Activated CD8-positive, alpha-beta memory T cell treated with anti-CD3 and anti-CD28 coated beads, Interleukin-2, amount 10 ng/mL, durations not matched to agents 7 days and 5 days (primary cell): ENCODE measurements around the gene PIK3R6. TPM values are rescaled to one million over a fixed set of nuclear protein-coding genes. Genes with fewer than 3 reads are reported as not detected.

Source experiments
- ATAC-seq: fragments of 150-1000 bp; cut with Tn5 transposase; one replicate; pipeline ENCODE4 v1.10.0; 2021; ENCODE audit warnings: moderate library complexity
- CTCF ChIA-PET: fragments of 350-600 bp; sonication (Branson Sonifier 250); formaldehyde crosslinking; loops from one replicate; lab custom pipeline; 2021; ENCODE audit warnings: antibody characterized with exemption; lab: Charles Lee
- DNase-seq: peaks from one replicate; pipeline ENCODE4 v3.0.0-alpha.2; 2020
- H3K27ac Mint-ChIP-seq: one replicate; pipeline ENCODE4 v1.8.0; 2021; ENCODE audit warnings: mild to moderate bottlenecking, mixed read lengths
- H3K27me3 Mint-ChIP-seq: one replicate; pipeline ENCODE4 v1.8.0; 2021; ENCODE audit warnings: mixed read lengths
- H3K36me3 Mint-ChIP-seq: one replicate; pipeline ENCODE4 v1.8.0; 2021; ENCODE audit warnings: mild to moderate bottlenecking, mixed read lengths
- H3K4me1 Mint-ChIP-seq: one replicate; pipeline ENCODE4 v1.8.0; 2021; ENCODE audit warnings: mixed read lengths
- H3K4me3 Mint-ChIP-seq: one replicate; pipeline ENCODE4 v1.8.0; 2021; ENCODE audit warnings: mild to moderate bottlenecking, moderate library complexity, mixed read lengths
- H3K9me3 Mint-ChIP-seq: one replicate; pipeline ENCODE4 v1.8.0; 2022; ENCODE audit warnings: low read depth, mixed read lengths
- total RNA-seq, 2 experiments: library from RNA; stranded (reverse); gene quantifications; one replicate each; pipeline ENCODE4 v1.2.3, GENCODE V29; 2021

Gene PIK3R6
- total RNA-seq = 1 to 10 TPM; 1.3 to 4.9 TPM

- Mint-ChIP-seq H3K36me3 (peaks cover 2% of the 10 kb centered on the region), H3K4me1 (peaks cover 34% of the 10 kb centered on the region), H3K4me3 (peak within 1 kb of the TSS; percentile 74), H3K27me3 (no peaks in the 10 kb centered on the region), H3K27ac (peak within 1 kb of the TSS; percentile 71), H3K9me3 (no peaks in the 10 kb centered on the region)
- CTCF ChIA-PET = interaction anchor here (0.7 to 1.3 kb wide), 4 partner anchors 27 to 130 kb away, joined by 3 to 6 read pairs (median 4); no protein-coding TSS in a partner anchor
- peak; percentile 66 for ATAC-seq
- DNase-seq = no peak
These were observed at the start of gene PIK3R6 for GRCh38 chr17:8867361-8867981. PIK3R6 (minus strand) TSS chr17:8867674; CDS start chr17:8849794, 17,880 bp downstream.

DNA sequence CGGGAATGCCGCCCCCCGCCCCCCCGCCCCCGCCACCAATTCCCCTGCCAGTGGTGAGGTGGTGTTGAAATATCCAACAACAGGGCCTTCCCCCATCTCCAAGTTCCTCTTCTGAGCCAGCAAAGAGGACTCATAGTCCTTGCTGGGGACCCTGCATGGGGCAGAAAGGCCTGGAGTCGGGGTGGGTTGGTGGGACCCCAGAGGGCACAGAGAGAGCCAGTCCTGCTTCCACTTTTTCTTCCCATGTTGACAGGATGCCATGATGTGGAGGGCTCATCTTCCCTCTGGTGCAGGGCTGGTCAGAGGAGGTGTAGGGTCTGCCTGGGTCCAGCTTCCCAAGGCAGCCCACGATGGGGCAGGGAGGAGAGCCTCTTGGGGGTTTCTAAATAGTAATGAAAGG, 49.0 kb upstream of the PIK3R6 start:
- Mint-ChIP-seq H3K36me3 (peaks cover 34% of the 10 kb centered on the region), H3K27me3 (no peaks in the 10 kb centered on the region), H3K9me3 (peaks cover 2% of the 10 kb centered on the region), H3K27ac (no peak overlapping the region), H3K4me3 (no peak overlapping the region), H3K4me1 (peaks cover 15% of the 10 kb centered on the region)
- CTCF ChIA-PET = interaction anchor here (2.3 kb wide), 1 partner anchor 10 kb away, joined by 4 read pairs; no protein-coding TSS in a partner anchor
- no peak for DNase-seq
- no peak for ATAC-seq

DNA sequence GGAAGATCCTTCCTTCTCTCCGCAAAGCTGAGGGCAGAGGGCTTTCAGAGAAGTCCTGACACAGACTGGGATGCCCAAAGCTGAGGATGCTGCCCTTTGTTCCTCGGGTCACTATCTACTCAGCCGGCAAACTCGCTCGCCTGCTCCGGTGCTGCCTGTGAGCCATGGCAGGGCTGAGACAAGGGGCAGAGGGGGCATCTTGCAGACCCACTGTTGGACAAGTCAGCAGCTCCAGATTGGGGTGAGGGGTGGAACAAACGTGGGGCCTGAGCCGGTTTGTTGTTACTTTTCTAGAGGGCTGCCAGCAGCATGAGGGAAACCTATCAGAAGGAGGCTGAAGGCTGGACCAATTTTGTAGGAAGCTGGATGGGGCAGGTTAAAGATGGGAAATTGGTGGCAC, 47.1 kb upstream of the PIK3R6 start:
- peaks cover 29% of the 10 kb centered on the region for H3K36me3 Mint-ChIP-seq
- DNase-seq (no peak), ATAC-seq (no peak)
- CTCF ChIA-PET = no interaction called here
- no peak overlapping the region for H3K4me3 Mint-ChIP-seq
- no peak overlapping the region for H3K27ac Mint-ChIP-seq
- H3K4me1 Mint-ChIP-seq = peaks cover 12% of the 10 kb centered on the region
- H3K27me3 Mint-ChIP-seq = no peaks in the 10 kb centered on the region
- H3K9me3 Mint-ChIP-seq = peaks cover 2% of the 10 kb centered on the region

- Mint-ChIP-seq H3K36me3 (peaks cover 27% of the 10 kb centered on the region), H3K4me1 (peaks cover 12% of the 10 kb centered on the region), H3K27ac (no peak overlapping the region), H3K27me3 (no peaks in the 10 kb centered on the region), H3K4me3 (no peak overlapping the region), H3K9me3 (peaks cover under 1% of the 10 kb centered on the region)
- no peak for DNase-seq
- ATAC-seq = no peak
- CTCF ChIA-PET = no interaction called here
These were observed 46.4 kb upstream of the PIK3R6 start for GRCh38 chr17:8913879-8914278.

GRCh38 chr17:8913091-8913490, 45.6 kb upstream of the PIK3R6 start:
- H3K4me1 Mint-ChIP-seq = peaks cover 10% of the 10 kb centered on the region
- no peaks in the 10 kb centered on the region for H3K9me3 Mint-ChIP-seq
- ATAC-seq (no peak), DNase-seq (no peak)
- H3K36me3 Mint-ChIP-seq = peaks cover 29% of the 10 kb centered on the region
- CTCF ChIA-PET = no interaction called here
- H3K27ac Mint-ChIP-seq = no peak overlapping the region
- H3K4me3 Mint-ChIP-seq = no peak overlapping the region
- no peaks in the 10 kb centered on the region for H3K27me3 Mint-ChIP-seq

DNA sequence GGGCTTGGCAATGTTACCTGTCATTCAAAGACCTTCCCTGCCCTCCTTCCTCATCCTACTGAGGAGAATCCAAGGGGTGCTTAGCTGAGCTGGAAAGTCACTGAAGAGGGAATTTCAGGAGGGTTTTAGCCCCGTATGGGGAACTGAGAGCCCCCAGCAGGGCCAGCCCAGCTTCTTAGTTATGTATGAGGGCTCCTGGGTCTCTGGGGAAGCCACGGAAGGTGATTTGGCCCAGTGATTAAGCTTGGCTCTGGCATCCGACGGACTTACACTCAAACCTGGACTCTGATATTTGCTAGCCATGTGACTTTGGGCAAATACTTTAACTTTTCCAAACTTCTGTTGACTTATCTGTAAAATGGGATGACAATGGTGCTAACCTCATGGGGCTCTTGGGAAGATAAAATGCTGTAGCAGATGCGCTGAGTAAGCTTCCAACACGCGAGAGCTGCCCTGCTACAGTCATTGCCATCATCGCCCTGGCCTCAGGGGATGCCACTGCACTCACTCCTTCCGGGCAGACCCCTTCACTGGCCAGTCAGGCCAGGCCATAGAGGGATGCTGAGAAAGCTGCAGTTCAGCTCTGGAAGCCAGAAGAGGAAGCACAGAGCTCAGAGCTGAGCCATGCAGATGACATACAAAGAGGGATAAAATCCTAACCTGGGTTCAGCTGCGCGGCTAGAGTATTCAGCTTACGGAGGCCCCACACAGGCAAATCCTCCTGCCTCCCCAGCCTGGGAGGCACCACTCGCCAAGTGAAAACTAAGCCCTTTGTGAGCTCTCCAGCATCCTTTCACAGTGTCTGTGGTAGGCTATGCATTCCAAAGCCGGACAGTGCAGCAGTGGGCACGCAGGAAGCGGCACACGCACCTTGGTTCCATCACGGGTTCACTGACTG, 44.9 kb upstream of the PIK3R6 start:
- CTCF ChIA-PET = interaction anchor here (2.6 kb wide), 1 partner anchor 12 kb away, joined by 10 read pairs; no protein-coding TSS in a partner anchor
- Mint-ChIP-seq H3K4me3 (no peak overlapping the region), H3K9me3 (no peaks in the 10 kb centered on the region), H3K27me3 (no peaks in the 10 kb centered on the region), H3K4me1 (peaks cover 10% of the 10 kb centered on the region), H3K27ac (no peak overlapping the region), H3K36me3 (peaks cover 31% of the 10 kb centered on the region)
- no peak for DNase-seq
- ATAC-seq = no peak

DNA sequence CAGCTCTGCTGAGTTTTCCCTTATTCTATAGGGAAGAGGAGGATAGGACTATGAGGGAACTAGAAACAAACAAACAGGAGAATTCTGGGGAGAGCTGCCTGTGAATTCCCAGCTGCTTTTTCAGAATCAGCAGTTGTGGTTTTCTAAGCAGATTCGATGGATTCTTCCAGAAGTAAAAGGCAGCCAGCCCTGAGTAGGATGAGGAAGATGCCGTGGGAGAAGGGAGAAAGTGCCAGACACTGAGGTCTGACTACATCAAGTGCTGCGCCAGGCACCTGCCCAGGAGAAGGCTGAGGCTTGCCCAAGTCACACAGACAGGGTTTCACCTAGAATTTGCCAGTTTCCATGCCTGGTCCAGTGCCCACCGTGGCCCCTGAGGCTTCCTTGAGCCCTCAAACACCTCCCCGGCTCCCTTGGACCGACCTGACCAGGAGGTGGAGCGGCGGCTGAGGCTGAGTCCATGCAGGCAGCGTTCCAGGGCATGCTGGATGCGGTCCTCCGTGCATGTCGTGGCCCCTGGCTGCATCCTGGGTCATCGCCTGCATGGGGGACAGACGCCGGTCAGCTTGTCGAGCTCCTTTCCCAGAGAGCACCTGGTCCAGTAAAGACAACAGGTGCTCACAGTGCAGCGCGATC, 43.6 kb upstream of the PIK3R6 start:
- H3K4me1 Mint-ChIP-seq = peaks cover 2% of the 10 kb centered on the region
- H3K36me3 Mint-ChIP-seq = peaks cover 26% of the 10 kb centered on the region
- H3K27me3 Mint-ChIP-seq = no peaks in the 10 kb centered on the region
- no peak overlapping the region for H3K4me3 Mint-ChIP-seq
- CTCF ChIA-PET = interaction anchor here (2.6 kb wide), 1 partner anchor 11 kb away, joined by 10 read pairs; no protein-coding TSS in a partner anchor
- DNase-seq (no peak), ATAC-seq (no peak)
- H3K27ac Mint-ChIP-seq = no peak overlapping the region
- H3K9me3 Mint-ChIP-seq = no peaks in the 10 kb centered on the region

DNA sequence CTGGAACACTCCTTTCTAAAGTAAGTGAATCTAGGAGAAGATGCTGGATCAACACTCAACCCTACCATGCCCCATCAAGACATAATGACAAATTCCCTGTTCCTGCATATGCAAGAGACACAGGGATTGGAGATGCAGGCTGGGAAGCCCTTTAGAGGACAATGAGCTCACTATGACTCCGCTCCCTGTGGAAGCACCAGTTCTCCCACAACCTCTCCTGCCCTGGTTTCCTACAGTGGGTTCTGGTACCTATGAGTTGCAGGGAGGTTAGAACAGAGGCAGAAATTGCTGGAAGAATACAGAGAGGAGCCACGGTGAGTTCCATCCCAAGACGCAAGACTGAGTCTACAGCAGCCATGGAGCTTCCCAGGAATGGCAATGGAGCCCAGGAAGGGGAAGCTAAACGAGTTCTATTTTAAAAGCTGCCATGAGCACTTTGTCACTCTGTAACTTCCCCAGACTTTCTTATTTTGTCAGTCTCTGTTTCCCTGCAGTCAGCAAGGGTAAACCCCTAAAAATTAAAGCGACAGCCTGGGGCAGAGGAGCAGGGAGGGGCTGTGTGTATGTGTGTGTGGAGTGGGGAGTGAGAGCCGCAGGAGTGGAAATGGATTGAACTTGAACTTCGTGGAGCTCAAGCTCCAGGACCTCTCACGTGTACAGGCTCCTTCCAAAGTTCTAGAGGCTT, 42.3 kb upstream of the PIK3R6 start:
- CTCF ChIA-PET = interaction anchor here (1.3 to 2.6 kb wide), 2 partner anchors 10 to 88 kb away, joined by 4 to 10 read pairs; no protein-coding TSS in a partner anchor
- DNase-seq (no peak), ATAC-seq (no peak)
- no peak overlapping the region for H3K27ac Mint-ChIP-seq
- H3K9me3 Mint-ChIP-seq = no peaks in the 10 kb centered on the region
- H3K36me3 Mint-ChIP-seq = peaks cover 32% of the 10 kb centered on the region
- no peaks in the 10 kb centered on the region for H3K4me1 Mint-ChIP-seq
- no peaks in the 10 kb centered on the region for H3K27me3 Mint-ChIP-seq
- no peak overlapping the region for H3K4me3 Mint-ChIP-seq

DNA sequence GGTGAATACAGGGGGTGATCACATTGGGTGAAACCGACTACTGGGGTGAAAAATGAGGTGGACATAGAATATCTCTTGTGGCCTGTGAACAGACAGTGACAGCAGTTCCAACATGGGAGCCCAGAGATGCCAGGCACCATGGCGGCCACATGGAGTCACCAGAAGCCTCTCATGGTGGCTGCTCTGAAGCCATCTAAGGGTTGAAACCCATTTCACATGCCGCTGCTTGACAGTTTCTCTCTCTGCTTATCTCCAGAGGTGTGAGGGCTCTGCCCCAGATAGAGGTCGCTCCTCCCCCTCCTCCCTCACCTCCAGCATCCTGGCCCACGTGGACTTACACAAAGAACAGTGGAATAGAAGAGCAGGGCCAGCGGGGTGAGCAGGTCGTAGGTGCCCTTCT, 37.9 kb upstream of the PIK3R6 start:
- peaks cover 56% of the 10 kb centered on the region for H3K36me3 Mint-ChIP-seq
- CTCF ChIA-PET = interaction anchor here (4.7 kb wide), 1 partner anchor 10 kb away, joined by 18 read pairs; no protein-coding TSS in a partner anchor
- ATAC-seq (no peak), DNase-seq (peak; percentile 40)
- no peaks in the 10 kb centered on the region for H3K27me3 Mint-ChIP-seq
- no peaks in the 10 kb centered on the region for H3K9me3 Mint-ChIP-seq
- H3K4me1 Mint-ChIP-seq = peaks cover 14% of the 10 kb centered on the region
- no peak overlapping the region for H3K4me3 Mint-ChIP-seq
- H3K27ac Mint-ChIP-seq = no peak overlapping the region

DNA sequence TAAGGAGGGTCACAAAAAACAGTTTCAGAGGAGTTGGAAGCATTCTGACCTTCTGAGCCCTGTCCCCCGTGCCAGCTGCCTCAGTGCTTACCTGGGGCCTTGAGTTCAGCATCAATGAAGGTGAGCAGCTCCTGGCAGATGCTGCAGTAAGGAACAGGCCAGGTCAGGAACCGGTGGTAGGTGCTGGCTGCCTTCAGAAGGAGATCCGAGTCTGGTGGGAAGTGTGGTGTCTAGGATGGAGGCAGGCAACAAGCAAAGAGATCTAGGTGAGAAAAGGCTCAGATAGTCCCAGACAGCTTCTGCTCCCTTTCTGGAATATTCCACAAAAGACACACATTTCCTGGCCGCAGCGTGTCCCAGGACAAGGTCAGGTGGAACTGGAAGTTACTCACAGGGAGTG, 37.2 kb upstream of the PIK3R6 start:
- H3K27me3 Mint-ChIP-seq = no peaks in the 10 kb centered on the region
- peaks cover 21% of the 10 kb centered on the region for H3K4me1 Mint-ChIP-seq
- no peak overlapping the region for H3K27ac Mint-ChIP-seq
- ATAC-seq = no peak
- no peak overlapping the region for H3K4me3 Mint-ChIP-seq
- no peaks in the 10 kb centered on the region for H3K9me3 Mint-ChIP-seq
- CTCF ChIA-PET = interaction anchor here (1.0 to 4.7 kb wide), 2 partner anchors 10 to 93 kb away, joined by 3 to 18 read pairs; no protein-coding TSS in a partner anchor
- DNase-seq = no peak
- H3K36me3 Mint-ChIP-seq = peaks cover 59% of the 10 kb centered on the region

GRCh38 chr17:8904201-8904600, 36.7 kb upstream of the PIK3R6 start:
- ATAC-seq (no peak), DNase-seq (no peak)
- H3K36me3 Mint-ChIP-seq = peaks cover 57% of the 10 kb centered on the region
- no peaks in the 10 kb centered on the region for H3K9me3 Mint-ChIP-seq
- H3K27me3 Mint-ChIP-seq = no peaks in the 10 kb centered on the region
- no peak overlapping the region for H3K27ac Mint-ChIP-seq
- peaks cover 25% of the 10 kb centered on the region for H3K4me1 Mint-ChIP-seq
- CTCF ChIA-PET = interaction anchor here (1.0 to 4.7 kb wide), 2 partner anchors 9 to 94 kb away, joined by 3 to 18 read pairs; no protein-coding TSS in a partner anchor
- H3K4me3 Mint-ChIP-seq = no peak overlapping the region

DNA sequence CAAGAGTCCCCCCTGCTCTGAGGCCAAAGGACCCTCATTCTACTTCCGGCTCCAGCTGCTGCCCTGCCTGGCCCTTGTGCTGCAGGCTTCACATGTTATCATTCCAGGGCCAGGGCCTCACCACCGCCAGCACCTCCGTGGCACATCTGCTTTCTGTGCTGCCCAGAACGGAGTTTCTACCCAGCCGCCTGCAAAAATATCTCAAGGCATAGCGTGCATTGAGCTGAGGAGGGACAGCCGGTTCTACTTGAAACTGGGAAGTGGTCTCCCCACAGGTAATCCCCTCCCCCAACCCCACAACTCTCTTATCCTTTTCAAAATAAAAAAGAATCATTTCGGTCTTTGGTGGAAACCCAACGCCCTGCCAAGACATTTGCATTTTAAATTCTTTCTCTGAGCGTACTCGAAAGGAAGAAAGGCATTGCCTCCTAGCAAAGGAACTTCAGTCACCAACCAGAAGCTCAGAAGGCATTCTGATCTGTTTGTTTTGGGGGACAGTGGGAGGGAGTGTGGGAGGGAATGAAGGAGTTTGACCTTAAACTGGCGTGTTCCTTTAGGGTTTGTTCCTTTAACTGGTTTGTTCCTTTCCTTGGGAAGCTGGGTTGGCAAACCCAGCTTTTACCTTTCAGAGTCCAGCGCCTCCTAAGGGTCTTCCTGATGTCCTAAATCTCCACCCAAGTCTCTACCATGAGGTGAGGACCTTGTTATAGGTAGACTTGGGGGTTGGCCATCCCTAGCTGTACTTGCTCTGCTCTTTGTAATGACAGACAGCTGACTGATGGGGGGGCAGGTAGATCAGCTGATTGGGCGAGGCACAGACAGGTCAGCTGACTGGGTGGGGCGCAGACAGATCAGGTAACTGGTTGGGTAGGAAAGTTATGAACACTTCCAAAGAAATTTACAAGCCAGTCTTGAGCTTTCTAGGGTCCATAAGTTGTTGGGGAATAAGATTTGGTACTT, 33.4 kb upstream of the PIK3R6 start:
- CTCF ChIA-PET = interaction anchor here (0.9 to 2.1 kb wide), 4 partner anchors 10 to 517 kb away, joined by 3 to 10 read pairs (median 3); no protein-coding TSS in a partner anchor
- peaks cover 52% of the 10 kb centered on the region for H3K4me1 Mint-ChIP-seq
- H3K36me3 Mint-ChIP-seq = peaks cover 57% of the 10 kb centered on the region
- no peaks in the 10 kb centered on the region for H3K9me3 Mint-ChIP-seq
- H3K4me3 Mint-ChIP-seq = no peak overlapping the region
- peak; percentile 43 for DNase-seq
- no peak for ATAC-seq
- H3K27me3 Mint-ChIP-seq = no peaks in the 10 kb centered on the region
- peak overlapping the region; percentile 48 for H3K27ac Mint-ChIP-seq
